ENCODE results near the gene SPOCK3. TPM values are rescaled to one million over a fixed set of nuclear protein-coding genes. Genes with fewer than 3 reads are reported as not detected.

The SPOCK3 gene
- total and polyA plus RNA-seq, 9 donors, result 0.50 to 11.0 (median 4.5) TPM

GRCh38 chr4:167014944-167015343, 219.3 kb downstream of the SPOCK3 start:
- intact Hi-C loops (cut with DNase I), result no loop called here
- no peak for DNase-seq
- no peak overlapping the region for H3K4me3 ChIP-seq
- H3K36me3 ChIP-seq, result no peaks in the 10 kb centered on the region
- H3K27ac ChIP-seq, result no peak overlapping the region
- no peaks in the 10 kb centered on the region for H3K9me3 ChIP-seq
- no peak for TF ChIP-seq EP300 (IDR thresholded peaks at IDR 0.05)
- no peak for TF ChIP-seq POLR2A (IDR thresholded peaks at IDR 0.05)
- TF ChIP-seq, protein P1, sequence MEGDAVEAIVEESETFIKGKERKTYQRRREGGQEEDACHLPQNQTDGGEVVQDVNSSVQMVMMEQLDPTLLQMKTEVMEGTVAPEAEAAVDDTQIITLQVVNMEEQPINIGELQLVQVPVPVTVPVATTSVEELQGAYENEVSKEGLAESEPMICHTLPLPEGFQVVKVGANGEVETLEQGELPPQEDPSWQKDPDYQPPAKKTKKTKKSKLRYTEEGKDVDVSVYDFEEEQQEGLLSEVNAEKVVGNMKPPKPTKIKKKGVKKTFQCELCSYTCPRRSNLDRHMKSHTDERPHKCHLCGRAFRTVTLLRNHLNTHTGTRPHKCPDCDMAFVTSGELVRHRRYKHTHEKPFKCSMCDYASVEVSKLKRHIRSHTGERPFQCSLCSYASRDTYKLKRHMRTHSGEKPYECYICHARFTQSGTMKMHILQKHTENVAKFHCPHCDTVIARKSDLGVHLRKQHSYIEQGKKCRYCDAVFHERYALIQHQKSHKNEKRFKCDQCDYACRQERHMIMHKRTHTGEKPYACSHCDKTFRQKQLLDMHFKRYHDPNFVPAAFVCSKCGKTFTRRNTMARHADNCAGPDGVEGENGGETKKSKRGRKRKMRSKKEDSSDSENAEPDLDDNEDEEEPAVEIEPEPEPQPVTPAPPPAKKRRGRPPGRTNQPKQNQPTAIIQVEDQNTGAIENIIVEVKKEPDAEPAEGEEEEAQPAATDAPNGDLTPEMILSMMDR (IDR thresholded peaks at IDR 0.05), result no peak
- H3K27me3 ChIP-seq, result no peaks in the 10 kb centered on the region
- no peaks in the 10 kb centered on the region for H3K4me1 ChIP-seq (ENCODE audit: insufficient read depth)

- TF ChIP-seq POLR2A (IDR thresholded peaks at IDR 0.05), result no peak
- TF ChIP-seq, protein P1 (IDR thresholded peaks at IDR 0.05), result no peak
- TF ChIP-seq EP300 (IDR thresholded peaks at IDR 0.05), result no peak
- H3K4me3 ChIP-seq, result no peak overlapping the region
- intact Hi-C loops (cut with DNase I), result no loop called here
- H3K4me1 ChIP-seq (ENCODE audit: insufficient read depth), result no peaks in the 10 kb centered on the region
- 37 to 58% (median 50%) methylated on average over 4 of the region's 4 CpGs for WGBS, 3 donors
- no peaks in the 10 kb centered on the region for H3K9me3 ChIP-seq
- no peak overlapping the region for H3K27ac ChIP-seq
- H3K27me3 ChIP-seq, result no peaks in the 10 kb centered on the region
- DNase-seq, result no peak
- no peaks in the 10 kb centered on the region for H3K36me3 ChIP-seq
These were observed 231.0 kb downstream of the SPOCK3 start for GRCh38 chr4:167003326-167003725.

DNA sequence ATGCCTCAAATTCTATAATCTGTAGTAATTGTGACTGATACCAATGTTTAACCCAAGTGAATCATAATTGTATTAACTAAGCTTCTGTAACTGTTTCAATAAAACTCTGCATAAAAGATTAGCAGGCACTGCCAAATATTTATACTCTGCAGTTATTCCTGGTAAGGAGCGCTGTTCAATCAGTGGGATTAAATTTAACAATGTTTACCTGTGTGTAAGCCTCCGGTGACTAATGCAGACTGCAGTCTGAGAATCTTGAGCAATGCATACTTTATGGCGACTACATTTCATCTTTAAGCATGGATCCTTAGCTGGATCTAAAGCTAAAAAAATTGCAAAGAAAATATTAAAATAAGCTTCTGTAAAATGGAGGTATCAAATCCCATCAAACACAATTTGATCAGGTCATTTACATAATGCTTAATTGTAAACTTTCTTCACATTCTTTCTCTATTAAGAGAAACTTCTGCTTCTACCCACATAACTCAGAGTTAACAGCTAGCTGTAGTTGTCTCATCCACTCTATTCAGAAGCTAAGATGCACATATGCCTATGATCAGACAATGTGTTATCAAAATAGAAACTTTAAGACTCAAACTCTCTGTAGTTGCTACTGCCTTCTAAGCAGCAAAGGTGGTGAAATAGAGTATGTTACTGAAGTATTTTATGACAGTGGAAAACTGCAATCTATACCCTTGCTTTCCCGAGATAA, 234.0 kb downstream of the SPOCK3 start:
- Histone ChIP-seq H3K4me3 (no peak overlapping the region), H3K4me1 (ENCODE audit: insufficient read depth) (no peaks in the 10 kb centered on the region), H3K27me3 (no peaks in the 10 kb centered on the region), H3K9me3 (no peaks in the 10 kb centered on the region), H3K27ac (no peak overlapping the region), H3K36me3 (no peaks in the 10 kb centered on the region)
- intact Hi-C loops (cut with DNase I), result no loop called here
- DNase-seq, result no peak
- 83 to 85% (median 85%) methylated on average over 4 of the region's 4 CpGs for WGBS, 3 donors
- TF ChIP-seq POLR2A (IDR thresholded peaks at IDR 0.05) (no peak), EP300 (IDR thresholded peaks at IDR 0.05) (no peak)
- TF ChIP-seq, protein P1 (IDR thresholded peaks at IDR 0.05), result no peak

- no peak for DNase-seq
- intact Hi-C loops (cut with DNase I), result no loop called here
- no peak overlapping the region for H3K4me3 ChIP-seq
- 65 to 81% (median 68%) methylated on average over 1 of the region's 1 CpG for WGBS, 3 donors
- no peaks in the 10 kb centered on the region for H3K4me1 ChIP-seq (ENCODE audit: insufficient read depth)
- H3K9me3 ChIP-seq, result no peaks in the 10 kb centered on the region
- H3K27ac ChIP-seq, result no peak overlapping the region
- H3K36me3 ChIP-seq, result no peaks in the 10 kb centered on the region
- H3K27me3 ChIP-seq, result no peaks in the 10 kb centered on the region
- TF ChIP-seq POLR2A (IDR thresholded peaks at IDR 0.05) (no peak), EP300 (IDR thresholded peaks at IDR 0.05) (no peak)
- TF ChIP-seq, protein P1 (IDR thresholded peaks at IDR 0.05), result no peak
These were observed 238.1 kb downstream of the SPOCK3 start for GRCh38 chr4:166996216-166996615.

Data from ovary (tissue), 9 donors.